HG03039 (cell line): Measurements from ENCODE around the gene PPFIA4.
"Not testable (repeated sequence)": the region's sequence is repeated elsewhere in the genome, so short reads cannot be mapped to it uniquely, and the experiment has no call there.

Source experiments
- ATAC-seq: cut with Tn5 transposase; IDR thresholded peaks from one replicate; pipeline ENCODE4 v1.9.1; 2021; ENCODE audit warnings: mild to moderate bottlenecking, moderate library complexity; ENCODE audit not compliant: unreplicated experiment

The PPFIA4 gene

DNA sequence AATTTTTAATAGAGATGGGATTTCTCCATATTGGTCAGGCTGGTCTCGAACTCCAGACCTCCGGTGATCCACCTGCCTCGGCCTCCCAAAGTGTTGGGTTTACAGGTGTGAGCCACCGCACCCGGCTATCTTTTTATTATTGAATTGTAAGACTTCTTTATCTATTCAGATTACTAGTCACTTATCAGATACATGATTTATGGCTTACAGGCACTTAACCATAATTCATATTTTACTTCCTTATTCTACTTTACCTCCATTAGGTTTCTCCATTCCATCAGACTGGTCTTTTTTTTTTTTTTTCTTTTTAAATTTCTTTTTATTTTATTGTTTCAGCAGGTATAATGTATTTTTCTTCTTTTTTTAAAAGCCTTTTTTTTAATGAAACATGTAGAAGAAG, 14.7 kb upstream of the PPFIA4 start:
- no peak for ATAC-seq

DNA sequence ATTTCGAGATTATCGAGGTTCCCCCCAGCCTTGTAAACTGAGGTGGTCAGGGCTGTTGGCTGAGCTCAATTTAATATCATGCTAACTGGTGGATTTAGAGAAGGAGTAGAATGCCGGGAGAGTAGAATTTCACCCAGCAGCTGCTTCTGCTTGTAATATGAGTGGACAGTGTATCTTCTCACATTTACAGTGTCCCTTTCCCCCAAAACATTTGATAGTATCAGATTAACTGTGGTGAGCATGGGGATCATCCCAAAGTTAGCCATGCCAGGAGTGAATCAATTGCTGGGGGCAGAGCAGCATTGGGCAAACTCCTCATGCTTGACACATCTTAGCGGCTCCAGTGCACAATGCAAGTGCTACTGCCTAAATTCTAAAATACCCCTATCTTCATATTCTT, 9.2 kb upstream of the PPFIA4 start:
- no peak for ATAC-seq

DNA sequence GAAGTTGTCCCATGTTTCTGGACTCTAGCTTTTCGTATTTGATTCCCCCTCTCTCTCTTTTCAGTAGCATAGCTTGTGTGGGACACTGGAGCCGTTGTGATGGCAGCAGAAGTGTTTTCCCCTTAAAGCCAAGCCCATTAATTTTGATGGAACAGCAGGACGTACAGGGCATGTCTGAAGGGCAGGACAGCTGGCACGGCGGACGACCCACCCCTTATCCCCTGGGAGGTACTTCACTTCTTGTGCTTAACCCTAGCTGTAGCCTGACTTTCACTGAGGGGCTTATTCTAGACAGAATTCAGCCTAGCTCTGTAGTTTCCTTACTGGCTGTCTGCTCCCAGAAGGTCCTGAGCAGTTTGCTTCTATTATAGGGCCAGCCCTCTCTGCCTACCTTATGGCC, 8.6 kb upstream of the PPFIA4 start:
- no peak for ATAC-seq

DNA sequence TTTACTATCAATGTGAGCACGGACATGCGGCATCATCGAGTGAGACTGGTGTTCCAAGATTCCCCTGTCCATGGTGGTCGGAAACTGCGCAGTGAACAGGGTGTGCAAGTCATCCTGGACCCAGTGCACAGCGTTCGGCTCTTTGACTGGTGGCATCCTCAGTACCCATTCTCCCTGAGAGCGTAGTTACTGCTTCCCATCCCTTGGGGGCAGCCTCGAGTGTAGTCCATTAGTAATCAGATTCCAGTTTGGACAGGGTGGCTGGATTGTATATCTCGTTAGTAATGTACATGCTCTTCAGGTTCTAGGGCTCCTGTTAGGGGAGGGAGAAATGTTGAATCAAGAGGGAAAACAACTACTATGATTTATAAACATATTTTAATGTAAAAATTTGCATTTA, 3.4 kb upstream of the PPFIA4 start:
- not testable (repeated sequence) for ATAC-seq

DNA sequence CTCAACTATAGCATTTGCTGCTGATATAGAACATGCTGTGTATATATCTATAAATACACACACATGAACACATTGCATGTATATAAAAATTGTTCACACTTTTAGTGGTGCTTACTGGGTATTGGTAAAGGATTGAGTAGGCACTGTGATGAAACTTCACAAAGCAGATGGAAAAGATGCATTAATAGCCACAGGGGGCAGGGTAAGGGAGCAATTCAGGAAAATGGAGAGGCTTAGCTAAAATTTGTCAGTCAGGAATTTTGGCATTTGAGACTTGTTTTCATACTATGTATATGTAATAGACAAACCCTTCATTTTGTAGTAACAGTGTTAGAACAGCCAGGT, 633 bp upstream of the PPFIA4 start:
- no peak for ATAC-seq

DNA sequence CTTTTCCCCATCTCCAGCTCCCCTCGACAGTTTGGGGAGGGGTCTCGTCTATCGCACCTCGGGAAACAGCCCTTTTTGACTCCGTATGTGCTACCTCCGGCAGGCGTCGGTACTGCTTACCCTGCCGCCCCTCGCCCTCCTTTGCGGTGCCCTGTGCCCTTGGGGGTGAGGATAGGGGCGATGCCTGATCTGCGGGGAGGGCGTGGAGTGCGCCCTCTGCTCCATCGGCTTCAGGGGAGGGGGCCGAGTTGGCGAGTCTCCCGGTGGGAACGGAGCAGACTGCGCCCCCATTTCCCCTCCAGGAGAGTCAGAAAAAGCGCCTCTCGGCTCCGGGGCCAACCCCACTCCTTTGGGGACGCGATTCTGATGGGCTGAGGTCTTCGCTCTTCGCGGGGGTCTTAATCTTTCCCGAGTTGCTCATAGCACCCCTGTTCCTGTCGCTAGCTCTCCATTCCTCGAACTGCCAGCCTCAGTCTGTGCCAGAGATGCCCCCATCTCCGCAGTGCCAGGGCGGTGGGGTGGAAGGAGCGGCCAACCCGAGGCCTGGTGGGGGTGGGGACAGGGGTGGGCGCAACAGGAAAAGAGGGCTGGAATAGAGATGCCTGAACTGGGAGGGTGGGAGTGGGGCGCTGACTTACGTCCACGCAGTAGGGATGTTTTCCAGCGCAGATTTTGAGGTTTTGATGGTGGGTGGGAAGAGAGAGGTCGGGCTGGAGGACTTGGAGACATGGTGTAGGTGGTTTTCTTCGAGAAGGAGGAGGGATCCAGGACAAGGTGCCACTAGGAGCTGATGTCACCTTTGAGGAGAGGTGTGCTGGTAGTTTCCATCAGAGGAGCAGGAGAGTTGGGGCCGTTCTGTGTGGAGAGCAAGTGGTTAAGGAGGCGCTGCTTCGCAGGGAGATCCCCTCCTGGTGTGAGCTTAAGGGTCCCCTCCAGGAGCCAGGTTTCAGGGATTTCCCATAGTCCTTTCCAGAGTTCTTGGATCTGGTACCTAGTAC, 674 bp downstream of the PPFIA4 start:
- peak; percentile 6 for ATAC-seq

DNA sequence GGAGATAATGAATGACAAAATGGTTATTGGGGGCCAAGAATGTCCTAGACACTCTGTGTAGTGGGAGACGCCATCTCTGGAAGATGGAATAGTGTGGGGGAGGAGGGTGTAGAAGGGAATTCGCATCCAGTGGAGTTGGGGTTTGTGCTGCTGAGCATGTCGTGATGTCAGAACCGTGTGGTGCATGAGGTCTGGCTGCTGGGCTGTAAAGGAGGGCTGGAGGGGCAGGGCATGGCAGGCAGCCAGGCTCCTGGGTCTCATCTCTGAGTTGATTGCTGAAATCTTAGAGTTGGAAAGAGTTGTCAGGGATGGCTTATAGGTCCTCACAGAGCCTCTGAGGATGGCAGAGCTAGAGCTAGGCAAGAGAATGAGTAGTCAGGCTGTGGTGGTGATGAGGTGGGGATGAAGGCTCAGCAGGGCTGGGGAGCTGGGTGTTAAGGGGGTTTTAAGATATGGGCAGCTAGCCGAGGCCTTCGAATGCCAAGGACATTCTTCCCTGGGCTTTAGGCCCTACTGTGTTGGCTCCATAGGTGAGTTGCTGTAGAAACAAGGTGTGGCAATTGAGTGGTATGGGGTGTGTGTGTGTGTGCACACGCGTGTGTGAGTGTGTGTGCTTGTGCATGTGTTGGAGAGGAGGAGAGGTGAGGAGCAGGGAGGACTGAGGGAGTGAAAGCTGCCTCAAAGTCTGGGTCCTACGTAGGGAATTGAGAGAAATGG, 1.9 kb downstream of the PPFIA4 start:
- ATAC-seq, result no peak

DNA sequence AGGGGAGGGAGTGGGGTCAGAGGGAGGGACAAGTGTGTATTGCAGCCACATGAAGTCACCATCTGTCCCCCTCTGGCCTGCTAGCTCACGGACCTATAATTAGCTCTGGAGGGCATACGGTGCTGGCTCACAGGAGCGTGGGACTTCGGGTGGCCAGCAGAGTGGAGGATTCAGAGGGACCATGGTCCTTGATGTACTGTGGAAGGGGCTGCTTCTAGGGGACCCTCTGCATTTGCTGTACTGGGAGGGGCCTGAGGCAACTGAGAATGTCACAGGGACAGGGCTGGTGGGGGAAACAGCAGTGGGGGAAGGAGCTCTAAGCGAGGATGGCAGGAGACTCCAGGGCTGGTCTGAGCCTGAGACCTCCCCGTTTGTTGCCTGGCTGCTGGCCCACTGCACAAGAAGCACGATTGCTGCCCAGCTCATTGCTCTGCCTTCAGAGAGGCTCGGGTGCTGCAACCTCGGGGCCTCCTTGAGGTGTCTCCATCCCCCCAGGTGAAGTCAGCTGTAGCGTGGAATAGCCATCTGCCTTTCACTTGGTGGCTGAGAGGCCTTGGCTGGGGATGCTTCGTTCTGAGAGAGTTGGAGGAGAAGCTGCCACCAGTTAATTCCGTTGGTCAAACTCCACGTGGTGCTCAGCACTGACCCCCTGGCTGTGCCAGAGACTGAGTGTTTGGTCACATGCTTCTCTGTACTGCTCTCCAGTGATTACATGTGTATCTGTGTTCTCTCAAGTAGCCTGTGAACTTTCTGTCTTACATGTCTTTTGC, 2.7 kb downstream of the PPFIA4 start:
- ATAC-seq, result no peak

DNA sequence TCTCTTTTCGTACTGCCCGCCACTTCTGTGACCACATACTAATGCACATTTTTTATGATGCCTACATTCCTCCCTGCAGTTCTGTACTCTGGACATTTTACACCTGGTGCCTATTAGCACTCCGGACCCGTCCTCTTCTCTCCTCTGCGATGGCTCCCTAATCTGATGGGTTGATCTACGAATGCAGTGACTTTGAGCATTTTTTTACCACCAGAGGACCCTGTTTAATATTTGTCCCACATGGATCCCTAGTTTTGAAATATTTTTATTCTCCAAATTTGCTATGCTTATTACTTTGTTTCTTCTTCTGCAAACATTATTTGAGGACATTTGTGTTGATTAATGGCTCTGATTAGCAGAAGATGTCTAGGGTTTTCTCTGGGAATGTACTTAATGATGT, 5.2 kb downstream of the PPFIA4 start:
- no peak for ATAC-seq

DNA sequence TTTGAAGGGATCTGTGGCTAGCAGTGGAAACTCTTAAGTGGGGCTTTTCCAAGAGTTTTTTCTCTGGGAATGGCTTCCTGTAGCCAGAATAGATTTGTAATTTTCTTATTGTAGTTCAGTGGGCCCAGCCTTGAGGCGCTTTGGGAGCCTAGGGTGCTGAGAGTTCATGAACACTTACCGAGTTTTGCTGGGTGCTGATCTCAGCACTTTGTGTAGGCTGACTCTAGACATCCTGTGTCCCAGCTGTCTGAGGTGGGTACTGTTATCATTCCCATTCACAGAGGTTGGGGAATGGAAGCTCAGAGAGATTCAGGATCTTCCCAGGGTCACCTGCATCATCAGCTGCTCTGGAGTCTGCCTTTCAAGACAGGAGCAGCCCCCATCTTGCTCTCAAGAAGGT, 7.0 kb downstream of the PPFIA4 start:
- no peak for ATAC-seq

DNA sequence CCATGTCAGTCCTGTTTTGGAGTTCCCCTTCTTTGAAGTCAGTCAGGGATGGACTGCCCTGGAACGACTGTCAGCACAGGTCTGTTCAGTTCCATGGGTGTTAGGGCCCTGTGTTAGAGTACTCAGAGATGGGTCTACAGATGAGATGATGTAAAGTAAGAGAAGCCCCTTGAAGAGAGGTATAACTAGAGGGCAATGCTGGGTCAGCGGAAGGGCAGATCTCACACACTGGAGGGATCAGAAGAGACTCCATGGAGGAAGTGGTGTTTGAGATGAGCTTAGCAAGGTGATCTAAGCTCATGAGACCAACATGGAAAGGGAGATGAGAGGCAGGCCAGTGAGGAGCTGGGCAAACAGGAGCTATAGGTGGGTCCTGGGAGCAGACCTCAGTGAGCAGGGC, 7.6 kb downstream of the PPFIA4 start:
- ATAC-seq, result no peak

DNA sequence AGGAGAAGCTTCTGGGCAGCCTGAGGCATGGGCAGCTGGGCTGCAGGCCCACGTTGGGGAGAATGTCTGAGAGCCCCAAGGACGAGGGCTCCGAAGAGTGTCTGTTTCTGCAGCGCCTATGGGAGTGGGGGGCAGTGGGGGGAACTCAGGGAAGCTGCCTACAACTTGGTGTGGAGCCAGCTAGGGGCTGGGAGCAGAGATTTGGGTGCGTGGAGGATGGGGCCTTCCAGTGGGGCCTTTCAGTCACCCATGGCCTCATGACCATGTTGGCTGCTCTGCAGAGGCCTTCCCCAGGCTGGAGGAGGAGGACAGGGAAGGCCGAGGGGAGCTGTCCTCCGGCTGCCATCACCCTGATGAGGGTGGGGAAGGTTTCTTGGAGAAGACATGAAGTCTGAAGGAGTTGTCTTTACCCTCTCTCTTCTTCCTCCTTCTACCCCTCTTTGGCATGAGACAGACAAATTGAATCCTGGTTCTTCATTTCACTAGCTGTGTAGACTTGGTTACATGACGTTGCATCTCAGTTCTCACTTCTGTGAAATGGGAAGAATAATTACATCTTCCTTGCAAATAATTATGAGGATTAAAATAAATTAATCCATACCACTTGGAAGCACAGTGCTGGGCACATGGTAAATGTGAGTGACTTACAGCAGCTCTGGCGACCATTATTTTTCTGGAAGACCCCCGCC, 8.3 kb downstream of the PPFIA4 start:
- ATAC-seq, result no peak

DNA sequence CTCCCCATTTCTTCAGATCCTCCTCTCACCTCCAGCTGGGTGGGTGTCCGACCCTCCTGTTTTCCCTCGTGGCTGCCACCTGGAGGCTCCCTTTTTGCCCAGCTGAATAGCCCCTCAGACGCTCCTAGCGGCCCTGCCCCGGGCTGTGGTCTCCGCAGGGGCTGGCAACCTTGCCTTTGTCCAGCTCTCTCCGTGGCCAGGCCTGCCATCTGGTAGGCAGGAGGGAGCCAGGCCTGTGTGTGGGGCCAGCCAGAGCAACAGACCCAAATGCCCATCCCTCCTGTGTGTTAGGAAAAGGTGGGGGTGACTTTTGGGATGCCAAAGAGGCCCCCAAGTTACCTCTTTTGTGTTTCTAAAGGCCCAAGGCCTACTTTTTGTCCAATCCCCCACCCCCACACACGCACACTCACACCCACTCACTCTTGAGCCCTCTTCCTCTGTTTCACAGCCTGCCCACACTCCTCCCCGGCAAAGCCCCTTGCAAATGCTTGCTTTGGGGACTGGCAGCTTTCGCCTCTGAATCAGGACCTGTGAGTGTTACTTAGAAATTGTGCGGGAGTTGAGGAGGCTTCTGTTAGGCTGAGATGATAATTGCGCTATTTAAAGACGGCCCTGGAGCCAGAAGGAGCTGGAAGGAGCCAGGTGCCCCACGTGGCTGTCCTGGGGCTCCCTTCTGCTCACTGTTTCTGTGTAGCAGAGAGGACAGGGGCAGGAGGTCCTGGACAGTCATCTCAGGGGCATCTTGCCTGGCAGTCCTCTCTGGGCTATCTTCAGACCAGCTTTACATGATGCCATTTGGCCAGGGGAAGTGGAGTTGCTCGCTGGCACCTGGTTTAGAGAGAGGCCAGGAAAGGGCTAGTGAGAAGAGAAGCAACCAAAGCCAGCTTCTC, 9.1 kb downstream of the PPFIA4 start:
- ATAC-seq, result no peak

DNA sequence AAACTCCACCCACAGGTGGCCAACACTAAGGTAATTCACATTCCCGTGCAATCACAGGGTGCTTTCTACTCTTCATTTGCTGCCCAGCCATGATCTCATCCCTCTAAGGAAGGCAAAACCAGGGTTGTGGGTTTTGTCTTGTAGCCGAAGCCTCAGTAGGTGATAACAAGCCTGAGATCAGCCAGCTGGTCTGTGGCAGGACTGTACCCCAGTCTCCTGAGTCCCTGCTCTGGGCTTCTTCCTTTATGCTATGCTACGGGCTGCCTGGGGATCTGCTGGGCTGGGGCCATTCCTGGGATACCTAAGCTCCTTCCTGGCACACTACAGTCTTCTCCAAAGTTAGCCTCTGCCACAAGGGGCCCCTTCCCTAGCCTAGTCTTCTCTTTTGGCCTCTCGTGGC, 9.8 kb downstream of the PPFIA4 start:
- no peak for ATAC-seq

DNA sequence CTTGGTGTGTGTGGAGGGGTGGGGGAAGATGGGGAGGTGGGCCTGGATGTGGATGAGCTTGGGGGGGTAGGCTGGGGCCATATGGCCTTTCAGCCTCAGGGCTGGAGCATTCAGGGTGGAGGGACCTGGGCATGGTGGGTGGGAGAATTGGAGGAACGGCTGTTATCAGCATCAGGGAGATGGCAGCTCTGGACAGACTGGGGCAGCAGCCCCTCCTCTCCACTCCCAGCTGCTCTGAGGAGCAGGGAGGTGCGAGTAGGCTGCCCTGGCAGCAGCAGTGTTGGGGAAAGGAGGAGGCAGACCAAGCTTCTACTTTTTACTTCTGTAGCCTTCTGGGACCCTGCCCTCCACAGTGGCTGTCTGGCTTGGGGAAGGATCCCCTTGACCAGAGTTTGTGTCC, 10.2 kb downstream of the PPFIA4 start:
- ATAC-seq, result no peak

DNA sequence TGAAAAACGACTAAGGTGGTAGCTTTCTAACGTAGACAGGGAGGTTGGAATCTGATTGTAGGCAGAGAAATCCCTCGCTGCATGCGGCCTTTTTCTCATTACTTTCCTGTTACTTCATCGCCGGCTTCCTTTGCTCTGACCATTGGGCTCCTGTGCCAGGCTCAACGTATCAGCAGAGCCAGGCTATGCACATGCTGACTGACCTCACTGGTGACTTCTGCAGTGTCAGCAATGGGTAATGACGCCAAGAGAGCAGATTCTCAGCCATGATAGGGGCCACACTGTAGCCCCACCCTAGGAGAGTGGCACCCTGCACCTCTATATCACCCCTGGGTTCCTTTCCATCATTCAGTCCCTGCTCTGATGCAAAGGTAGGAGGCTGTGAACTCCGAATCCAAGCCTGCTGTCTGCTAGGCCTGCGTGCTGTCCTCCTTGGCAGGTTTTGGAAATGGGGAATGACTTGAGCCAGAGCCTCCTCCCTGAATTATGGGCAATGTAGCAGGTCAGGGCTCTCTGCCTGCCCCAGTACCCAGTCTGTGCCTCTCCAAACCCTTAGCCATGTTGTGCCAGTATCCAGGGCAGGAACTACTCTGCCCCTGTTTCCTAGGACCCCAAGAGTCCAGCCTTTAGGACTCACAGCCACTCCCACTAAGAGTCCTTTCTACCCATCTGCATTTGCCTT, 11.4 kb downstream of the PPFIA4 start:
- no peak for ATAC-seq

DNA sequence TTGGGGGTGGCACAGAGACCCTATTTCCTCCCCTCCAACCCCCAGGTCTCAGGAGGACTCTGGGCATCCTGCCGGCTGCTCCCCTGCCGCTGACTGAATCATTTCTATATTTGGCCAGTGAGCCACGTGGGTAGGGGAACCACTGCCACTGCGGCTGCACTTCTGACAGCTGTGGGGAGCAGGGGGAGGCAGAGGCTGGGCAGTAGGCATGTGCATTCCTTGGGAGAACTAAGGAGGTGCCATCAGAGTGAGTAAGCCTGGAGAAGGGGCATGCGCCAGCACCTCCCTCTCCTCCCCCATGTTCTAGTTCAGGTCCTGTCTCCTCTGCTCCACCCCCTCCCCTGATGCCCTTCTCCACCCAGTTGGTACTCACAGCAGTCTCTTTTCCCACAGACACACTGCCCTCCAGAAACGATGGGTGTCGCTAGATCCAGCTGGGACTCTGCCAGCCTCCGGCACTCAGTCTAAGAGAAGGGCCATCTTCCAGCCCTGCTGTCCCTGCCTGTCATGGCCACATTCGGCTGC, 12.0 kb downstream of the PPFIA4 start:
- ATAC-seq, result no peak

DNA sequence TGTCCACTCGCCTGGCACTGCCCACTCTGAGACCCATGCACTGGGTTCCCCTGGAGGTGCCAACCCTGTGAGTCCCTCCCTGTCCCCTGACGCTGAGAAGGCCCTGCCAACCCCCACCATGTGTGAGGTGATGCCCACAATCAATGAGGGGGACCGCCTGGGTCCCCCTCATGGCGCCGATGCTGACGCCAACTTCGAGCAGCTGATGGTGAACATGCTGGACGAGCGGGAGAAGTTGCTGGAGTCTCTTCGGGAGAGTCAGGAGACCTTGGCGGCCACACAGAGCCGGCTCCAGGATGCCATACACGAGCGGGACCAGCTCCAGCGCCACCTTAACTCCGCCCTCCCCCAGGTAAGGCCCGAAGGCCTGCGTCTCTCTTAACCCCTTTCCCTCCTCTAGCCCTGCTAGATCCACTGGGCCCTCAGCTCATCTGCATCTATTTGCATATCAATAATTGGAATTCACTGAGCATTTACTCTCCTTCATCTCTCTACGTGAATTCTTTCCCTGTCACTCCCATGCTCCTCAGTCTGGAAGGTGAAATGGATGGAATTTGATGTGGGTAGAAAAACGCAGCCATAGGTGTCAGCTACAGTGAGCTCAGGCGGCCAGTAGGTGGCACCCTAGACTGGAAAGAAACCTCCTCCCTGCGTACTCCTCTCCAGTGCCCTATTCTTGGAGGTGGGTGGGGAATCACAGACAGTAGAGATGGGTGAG, 12.8 kb downstream of the PPFIA4 start:
- no peak for ATAC-seq
